Natural killer cell (primary cell): ENCODE data around the gene LRRN4. TPM values are rescaled to one million over a fixed set of nuclear protein-coding genes. Genes with fewer than 3 reads are reported as not detected.

Experiments used
- ATAC-seq, 3 donors: fragments of 150-1000 bp in 2 of 3; fragments of 200-7000 bp in 1 of 3; cut with Tn5 transposase; 1 replicate in 1 of 3; 2 replicates in 2 of 3; pipeline ENCODE4 v1.10.0; 2021; ENCODE audit warnings: mild to moderate bottlenecking in 2 of 3, moderate library complexity in 2 of 3
- DNase-seq, 2 donors: peaks; one replicate each; pipeline versions ENCODE4 v3.0.0 to v3.0.0-alpha.2; 2013 to 2021; ENCODE audit warnings: mixed read lengths in 1 of 2
- H3K27ac ChIP-seq: one replicate; pipeline ENCODE4 v1.5.1; 2013; ENCODE audit warnings: mild to moderate bottlenecking, low read length
- H3K27me3 ChIP-seq: one replicate; pipeline ENCODE4 v1.6.1; 2013; ENCODE audit warnings: low read length; ENCODE audit not compliant: control insufficient read depth, insufficient read depth
- H3K36me3 ChIP-seq: one replicate; pipeline ENCODE4 v1.6.1; 2013; ENCODE audit warnings: low read length; ENCODE audit not compliant: control insufficient read depth, insufficient read depth
- H3K4me1 ChIP-seq: one replicate; pipeline ENCODE4 v1.6.1; 2013; ENCODE audit warnings: low read length; ENCODE audit not compliant: control insufficient read depth, insufficient read depth
- H3K4me3 ChIP-seq: one replicate; pipeline ENCODE4 v1.5.1; 2013; ENCODE audit warnings: low read length
- H3K9me3 ChIP-seq: one replicate; pipeline ENCODE4 v1.6.1; 2013; ENCODE audit warnings: low read length; ENCODE audit not compliant: control insufficient read depth, insufficient read depth
- H3K27ac Mint-ChIP-seq, 2 donors: one replicate each; pipeline ENCODE4 v1.8.0; 2022; ENCODE audit warnings: mild to moderate bottlenecking in 2 of 2, mixed read lengths in 2 of 2, moderate library complexity in 1 of 2
- H3K27me3 Mint-ChIP-seq, 2 donors: one replicate each; pipeline ENCODE4 v1.8.0; 2022; ENCODE audit warnings: low read depth in 2 of 2, mixed read lengths in 2 of 2
- H3K36me3 Mint-ChIP-seq: one replicate; pipeline ENCODE4 v1.8.0; 2022; ENCODE audit warnings: mixed read lengths
- H3K4me1 Mint-ChIP-seq, 2 donors: one replicate each; pipeline ENCODE4 v1.8.0; 2022; ENCODE audit warnings: mixed read lengths in 2 of 2
- H3K4me3 Mint-ChIP-seq: one replicate; pipeline ENCODE4 v1.8.0; 2022; ENCODE audit warnings: mild to moderate bottlenecking, moderate library complexity, mixed read lengths
- H3K9me3 Mint-ChIP-seq, 2 donors: one replicate each; pipeline ENCODE4 v1.8.0; 2022; ENCODE audit warnings: mixed read lengths in 2 of 2
- CTCF ChIP-seq: fragments of 200-600 bp; IDR thresholded peaks from one replicate; pipeline ENCODE4 v1.8.0; 2022; ENCODE audit warnings: antibody characterized with exemption
- WGBS: methylation state at CpG from one replicate; pipeline ENCODE4 v1.1.7; 2013; ENCODE audit warnings: missing lambda C conversion rate; ENCODE audit not compliant: insufficient coverage; 5-methylcytosine and 5-hydroxymethylcytosine counted together
- intact Hi-C: fragments of 100-400 bp; cut with micrococcal nuclease; formaldehyde crosslinking; loops from one replicate; pipeline ENCODE4 v1.14.2; 2022
- total RNA-seq, 4 donors: library from RNA; stranded (reverse); fragments of 120-200 nt in 1 of 4; gene quantifications; one replicate each; pipeline versions ENCODE4 v1.2.3 to v1.2.4, GENCODE V29; 2013 to 2022

Gene LRRN4
- total RNA-seq, 3 donors from 2014 or later (not counting 1 experiment from before 2014, with no cell fraction given): not detected

GRCh38 chr20:6040958-6041807, 12.7 kb downstream of the LRRN4 start:
- Histone ChIP-seq H3K27ac (no peak overlapping the region), H3K4me1 (no peaks in the 10 kb centered on the region), H3K9me3 (no peaks in the 10 kb centered on the region), H3K4me3 (no peak overlapping the region), H3K27me3 (no peaks in the 10 kb centered on the region), H3K36me3 (peaks cover 37% of the 10 kb centered on the region)
- WGBS: 97% methylated on average over 67 of the region's 67 CpGs
- no peaks in the 10 kb centered on the region for H3K27me3 Mint-ChIP-seq
- ATAC-seq (no peak), DNase-seq (no peak)
- no peak overlapping the region for H3K4me3 Mint-ChIP-seq
- intact Hi-C loops: no loop called here
- TF ChIP-seq CTCF: no peak
- H3K4me1 Mint-ChIP-seq: no peaks in the 10 kb centered on the region
- H3K36me3 Mint-ChIP-seq: no peaks in the 10 kb centered on the region
- no peaks in the 10 kb centered on the region for H3K9me3 Mint-ChIP-seq
- no peak overlapping the region for H3K27ac Mint-ChIP-seq

- Mint-ChIP-seq H3K36me3 (no peaks in the 10 kb centered on the region), H3K9me3 (no peaks in the 10 kb centered on the region), H3K27me3 (no peaks in the 10 kb centered on the region), H3K27ac (no peak overlapping the region), H3K4me3 (no peak overlapping the region), H3K4me1 (no peaks in the 10 kb centered on the region)
- TF ChIP-seq CTCF: no peak
- Histone ChIP-seq H3K27me3 (no peaks in the 10 kb centered on the region), H3K9me3 (no peaks in the 10 kb centered on the region), H3K27ac (no peak overlapping the region), H3K4me3 (no peak overlapping the region), H3K36me3 (peaks cover 37% of the 10 kb centered on the region), H3K4me1 (no peaks in the 10 kb centered on the region)
- no peak for ATAC-seq
- WGBS: 98% methylated on average over 8 of the region's 8 CpGs
- no peak for DNase-seq
- intact Hi-C loops: no loop called here
Measured at GRCh38 chr20:6040540-6040939, 13.3 kb downstream of the LRRN4 start.

- H3K4me3 Mint-ChIP-seq: no peak overlapping the region
- DNase-seq (no peak), ATAC-seq (no peak)
- Histone ChIP-seq H3K36me3 (peaks cover 44% of the 10 kb centered on the region), H3K4me1 (no peaks in the 10 kb centered on the region), H3K4me3 (no peak overlapping the region), H3K27ac (no peak overlapping the region), H3K27me3 (no peaks in the 10 kb centered on the region), H3K9me3 (no peaks in the 10 kb centered on the region)
- H3K27ac Mint-ChIP-seq: no peak overlapping the region
- H3K27me3 Mint-ChIP-seq: no peaks in the 10 kb centered on the region
- intact Hi-C loops: no loop called here
- H3K36me3 Mint-ChIP-seq: no peaks in the 10 kb centered on the region
- no peaks in the 10 kb centered on the region for H3K9me3 Mint-ChIP-seq
- H3K4me1 Mint-ChIP-seq: peaks cover 0 to under 1% of the 10 kb centered on the region in 2 donors
- WGBS: 96% methylated on average over 4 of the region's 5 CpGs
- no peak for TF ChIP-seq CTCF
Measured at GRCh38 chr20:6039766-6040165, 14.1 kb downstream of the LRRN4 start.

GRCh38 chr20:6038256-6038655, 15.6 kb downstream of the LRRN4 start:
- Mint-ChIP-seq H3K36me3 (no peaks in the 10 kb centered on the region), H3K4me3 (no peak overlapping the region), H3K27me3 (no peaks in the 10 kb centered on the region), H3K9me3 (no peaks in the 10 kb centered on the region), H3K4me1 (peaks cover 0 to 5% of the 10 kb centered on the region in 2 donors), H3K27ac (no peak overlapping the region)
- no peak for TF ChIP-seq CTCF
- Histone ChIP-seq H3K27ac (no peak overlapping the region), H3K4me3 (no peak overlapping the region), H3K9me3 (no peaks in the 10 kb centered on the region), H3K36me3 (peaks cover 52% of the 10 kb centered on the region), H3K27me3 (no peaks in the 10 kb centered on the region), H3K4me1 (no peaks in the 10 kb centered on the region)
- DNase-seq: no peak
- intact Hi-C loops: no loop called here
- 98% methylated on average over 3 of the region's 3 CpGs for WGBS
- no peak for ATAC-seq
